ENCODE measurements around the gene KRTAP9-7.
"Not testable (repeated sequence)": the region's sequence is repeated elsewhere in the genome, so short reads cannot be mapped to it uniquely, and the experiment has no call there.

The KRTAP9-7 gene

GRCh38 chr17:41251261-41251660 is 24.2 kb upstream of the KRTAP9-7 start:
- no peak for TF ChIP-seq CTCF (IDR thresholded peaks at IDR 0.05; ENCODE audit: low read depth, low read length)
- Histone ChIP-seq H3K36me3 (no peaks in the 10 kb centered on the region), H3K9me3 (ENCODE audit: severe bottlenecking) (no peaks in the 10 kb centered on the region)

GRCh38 chr17:41254861-41255260 is 20.6 kb upstream of the KRTAP9-7 start:
- TF ChIP-seq CTCF (IDR thresholded peaks at IDR 0.05; ENCODE audit: low read depth, low read length): no peak
- DNase-seq: no peak
- Histone ChIP-seq H3K27me3 (ENCODE audit: insufficient read depth, low read depth, severe bottlenecking) (peaks cover 85% of the 10 kb centered on the region), H3K27ac (no peak overlapping the region), H3K36me3 (no peaks in the 10 kb centered on the region), H3K4me3 (ENCODE audit: low read depth, low read length) (no peak overlapping the region), H3K9me3 (ENCODE audit: severe bottlenecking) (no peaks in the 10 kb centered on the region)

More at GRCh38 chr17:41251261-41251660, 24.2 kb upstream of the KRTAP9-7 start:
- H3K27me3 ChIP-seq (ENCODE audit: insufficient read depth, low read depth, severe bottlenecking): peaks cover 58% of the 10 kb centered on the region
- H3K4me3 ChIP-seq (ENCODE audit: low read depth, low read length): no peak overlapping the region
- no peak overlapping the region for H3K27ac ChIP-seq
- DNase-seq: no peak

- peaks cover 88% of the 10 kb centered on the region for H3K27me3 ChIP-seq (ENCODE audit: insufficient read depth, low read depth, severe bottlenecking)
- H3K4me3 ChIP-seq (ENCODE audit: low read depth, low read length); H3K27ac ChIP-seq; H3K36me3 ChIP-seq; DNase-seq; H3K9me3 ChIP-seq (ENCODE audit: severe bottlenecking): not testable (repeated sequence)
Observed at GRCh38 chr17:41255381-41256290, 19.9 kb upstream of the KRTAP9-7 start, which contains the start of gene KRTAP9-9. KRTAP9-9 (plus strand) TSS chr17:41255384.

GRCh38 chr17:41256291-41256685 is 19.2 kb upstream of the KRTAP9-7 start:
- Histone ChIP-seq H3K27ac (no peak overlapping the region), H3K36me3 (no peaks in the 10 kb centered on the region), H3K27me3 (ENCODE audit: insufficient read depth, low read depth, severe bottlenecking) (peaks cover 87% of the 10 kb centered on the region), H3K4me3 (ENCODE audit: low read depth, low read length) (no peak overlapping the region), H3K9me3 (ENCODE audit: severe bottlenecking) (no peaks in the 10 kb centered on the region)
- no peak for TF ChIP-seq CTCF (IDR thresholded peaks at IDR 0.05; ENCODE audit: low read depth, low read length)
- DNase-seq: no peak

GRCh38 chr17:41258406-41258805 is 17.1 kb upstream of the KRTAP9-7 start:
- Histone ChIP-seq H3K27ac (no peak overlapping the region), H3K9me3 (ENCODE audit: severe bottlenecking) (no peaks in the 10 kb centered on the region), H3K4me3 (ENCODE audit: low read depth, low read length) (no peak overlapping the region), H3K27me3 (ENCODE audit: insufficient read depth, low read depth, severe bottlenecking) (peaks cover 85% of the 10 kb centered on the region), H3K36me3 (no peaks in the 10 kb centered on the region)
- no peak for DNase-seq
- no peak for TF ChIP-seq CTCF (IDR thresholded peaks at IDR 0.05; ENCODE audit: low read depth, low read length)

- H3K9me3 ChIP-seq (ENCODE audit: severe bottlenecking): no peaks in the 10 kb centered on the region
- H3K4me3 ChIP-seq (ENCODE audit: low read depth, low read length): no peak overlapping the region
- DNase-seq: no peak
- no peak overlapping the region for H3K27ac ChIP-seq
- no peak for TF ChIP-seq CTCF (IDR thresholded peaks at IDR 0.05; ENCODE audit: low read depth, low read length)
- H3K27me3 ChIP-seq (ENCODE audit: insufficient read depth, low read depth, severe bottlenecking): peaks cover 59% of the 10 kb centered on the region
- H3K36me3 ChIP-seq: no peaks in the 10 kb centered on the region
Observed at GRCh38 chr17:41263212-41263611, 12.3 kb upstream of the KRTAP9-7 start.

Measured in WERI-Rb-1 (cell line).